Loucy (cell line): ENCODE results near the gene TBC1D22A.

Source experiments
- EZH2phosphoT487 ChIP-seq: fragments of 200-600 bp; IDR thresholded peaks from 2 replicates; pipeline ENCODE4 v1.6.1; 2018; ENCODE audit warnings: antibody characterized with exemption, mild to moderate bottlenecking, moderate library complexity, borderline replicate concordance
- TF ChIP-seq, protein P1 (sequence below): fragments of 200-600 bp; sonication (generic); conservative IDR thresholded peaks from 2 replicates; pipeline ENCODE4 v1.5.1; 2014; ENCODE audit warnings: mild to moderate bottlenecking, antibody characterized with exemption, low read length

- TF ChIP-seq, protein P1, sequence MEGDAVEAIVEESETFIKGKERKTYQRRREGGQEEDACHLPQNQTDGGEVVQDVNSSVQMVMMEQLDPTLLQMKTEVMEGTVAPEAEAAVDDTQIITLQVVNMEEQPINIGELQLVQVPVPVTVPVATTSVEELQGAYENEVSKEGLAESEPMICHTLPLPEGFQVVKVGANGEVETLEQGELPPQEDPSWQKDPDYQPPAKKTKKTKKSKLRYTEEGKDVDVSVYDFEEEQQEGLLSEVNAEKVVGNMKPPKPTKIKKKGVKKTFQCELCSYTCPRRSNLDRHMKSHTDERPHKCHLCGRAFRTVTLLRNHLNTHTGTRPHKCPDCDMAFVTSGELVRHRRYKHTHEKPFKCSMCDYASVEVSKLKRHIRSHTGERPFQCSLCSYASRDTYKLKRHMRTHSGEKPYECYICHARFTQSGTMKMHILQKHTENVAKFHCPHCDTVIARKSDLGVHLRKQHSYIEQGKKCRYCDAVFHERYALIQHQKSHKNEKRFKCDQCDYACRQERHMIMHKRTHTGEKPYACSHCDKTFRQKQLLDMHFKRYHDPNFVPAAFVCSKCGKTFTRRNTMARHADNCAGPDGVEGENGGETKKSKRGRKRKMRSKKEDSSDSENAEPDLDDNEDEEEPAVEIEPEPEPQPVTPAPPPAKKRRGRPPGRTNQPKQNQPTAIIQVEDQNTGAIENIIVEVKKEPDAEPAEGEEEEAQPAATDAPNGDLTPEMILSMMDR = no peak
- no peak for TF ChIP-seq EZH2phosphoT487
Observed at GRCh38 chr22:46750530-46750800, 12.0 kb upstream of the TBC1D22A start.
